SK-N-SH (cell line): ENCODE data around the gene KCNK6. TPM values are rescaled to one million over a fixed set of nuclear protein-coding genes. Genes with fewer than 3 reads are reported as not detected.

Source experiments
- CTCF ChIA-PET: fragments of 300-600, 350-600 bp; formaldehyde crosslinking; extraction: SDS; loops from one replicate; lab custom pipeline; 2021; lab: Yijun Ruan, JAX
- POLR2A ChIA-PET: fragments of 350-600 bp; sonication (Branson Sonifier 250); formaldehyde crosslinking; extraction: SDS; loops from one replicate; lab custom pipeline; 2020; ENCODE audit warnings: antibody characterized with exemption, inconsistent platforms; lab: Yijun Ruan, JAX
- DNase-seq: peaks from one replicate; pipeline ENCODE4 v3.0.0; 2012
- H2AFZ ChIP-seq: fragments of 200-600 bp; sonication (generic); 2 replicates; pipeline ENCODE4 v1.8.1; 2016; ENCODE audit warnings: antibody characterized with exemption, mild to moderate bottlenecking, low read depth
- H3F3A ChIP-seq: fragments of 200-600 bp; sonication (generic); replicated peaks from 2 replicates; pipeline ENCODE3; 2016; ENCODE audit warnings: antibody characterized with exemption, mild to moderate bottlenecking; ENCODE audit not compliant: insufficient read depth
- H3K27ac ChIP-seq, 2 experiments: fragments of 200-500 bp in 1 of 2; fragments of 200-600 bp in 1 of 2; sonication (Bioruptor generic) in 1 of 2; sonication (generic), shearing (Covaris generic) in 1 of 2; 2 replicates each; pipeline versions ENCODE4 v1.5.1 to v1.6.1; 2014 to 2016; ENCODE audit warnings: low read depth in 2 of 2, inconsistent platforms in 1 of 2, low read length in 1 of 2, mild to moderate bottlenecking in 1 of 2, mixed read lengths in 1 of 2
- H3K27me3 ChIP-seq: fragments of 200-600 bp; sonication (generic), shearing (Covaris generic); 2 replicates; pipeline ENCODE4 v1.6.1; 2016; ENCODE audit warnings: mixed run types; ENCODE audit not compliant: insufficient read depth
- H3K36me3 ChIP-seq, 2 experiments: fragments of 200-500 bp in 1 of 2; fragments of 200-600 bp in 1 of 2; sonication (Bioruptor generic) in 1 of 2; sonication (generic) in 1 of 2; replicated peaks in 1 of 2; 2 replicates each; pipeline versions ENCODE3 to v1.5.1; 2014 to 2016; ENCODE audit warnings: low read length in 1 of 2, mild to moderate bottlenecking in 1 of 2; ENCODE audit not compliant: insufficient read depth in 2 of 2, control insufficient read depth in 1 of 2
- H3K4me1 ChIP-seq, 2 experiments: fragments of 200-500 bp in 1 of 2; fragments of 200-600 bp in 1 of 2; sonication (Bioruptor generic) in 1 of 2; sonication (generic), shearing (Covaris generic) in 1 of 2; 2 replicates each; pipeline versions ENCODE4 v1.5.1 to v1.6.1; 2014 to 2016; ENCODE audit warnings: low read depth in 1 of 2, low read length in 1 of 2, mixed run types in 1 of 2; ENCODE audit not compliant: insufficient read depth in 2 of 2, control insufficient read depth in 1 of 2
- H3K4me2 ChIP-seq: fragments of 200-600 bp; sonication (generic), shearing (Covaris generic); 2 replicates; pipeline ENCODE4 v1.6.1; 2017; ENCODE audit warnings: mixed run types
- H3K4me3 ChIP-seq, 2 experiments: fragments of 200-500 bp in 1 of 2; fragments of 200-600 bp in 1 of 2; sonication (Bioruptor generic) in 1 of 2; sonication (generic), shearing (Covaris generic) in 1 of 2; 2 replicates each; pipeline versions ENCODE4 v1.5.1 to v1.8.1; 2014 to 2016; ENCODE audit warnings: low read depth in 2 of 2, inconsistent platforms in 1 of 2, low read length in 1 of 2, mild to moderate bottlenecking in 1 of 2, mixed read lengths in 1 of 2, moderate library complexity in 1 of 2
- H3K79me2 ChIP-seq: fragments of 200-600 bp; sonication (generic); 2 replicates; pipeline ENCODE4 v1.8.1; 2017; ENCODE audit warnings: mild to moderate bottlenecking; ENCODE audit not compliant: insufficient read depth
- H3K9ac ChIP-seq: fragments of 200-600 bp; sonication (generic); 2 replicates; pipeline ENCODE4 v1.6.1; 2017; ENCODE audit warnings: mixed run types
- H3K9me2 ChIP-seq: fragments of 200-600 bp; sonication (generic); 2 replicates; pipeline ENCODE4 v1.6.1; 2017; ENCODE audit warnings: mixed run types
- H3K9me3 ChIP-seq: fragments of 200-600 bp; sonication (generic); 2 replicates; pipeline ENCODE4 v1.6.1; 2017; ENCODE audit warnings: mixed run types, mild to moderate bottlenecking, moderate library complexity
- H4K20me1 ChIP-seq: fragments of 200-600 bp; sonication (generic); 2 replicates; pipeline ENCODE4 v1.6.1; 2017; ENCODE audit warnings: mild to moderate bottlenecking, mixed run types; ENCODE audit not compliant: insufficient read depth
- CHD2 ChIP-seq: fragments of 150-350 bp; IDR thresholded peaks from 2 replicates; pipeline ENCODE4 v1.6.1; 2018; ENCODE audit warnings: low read length; ENCODE audit not compliant: partially characterized antibody
- CTCF ChIP-seq: fragments of 200-600 bp; sonication (generic); IDR thresholded peaks from 2 replicates; pipeline ENCODE4 v1.6.1; 2017; ENCODE audit warnings: antibody characterized with exemption, mild to moderate bottlenecking, moderate library complexity
- ELF1 ChIP-seq: IDR thresholded peaks from 2 replicates; pipeline ENCODE4 v1.4.0; 2012
- EP300 ChIP-seq, 2 experiments: IDR thresholded peaks; 2 replicates each; pipeline versions ENCODE4 v1.4.0 to v1.6.1; 2012; ENCODE audit warnings: borderline replicate concordance in 1 of 2, low read depth in 1 of 2, low read length in 1 of 2
- EZH2phosphoT487 ChIP-seq: fragments of 200-600 bp; sonication (generic); IDR thresholded peaks from 2 replicates; pipeline ENCODE4 v1.6.1; 2017; ENCODE audit warnings: low read depth, mixed run types, mild to moderate bottlenecking, antibody characterized with exemption, moderate library complexity, borderline replicate concordance
- FOXJ3 ChIP-seq: sonication (generic); formaldehyde crosslinking; IDR thresholded peaks from 2 replicates; pipeline ENCODE4 v1.5.1; 2020; ENCODE audit warnings: mild to moderate bottlenecking, missing genetic modification reagents
- GATA2 ChIP-seq: sonication (generic); formaldehyde crosslinking; IDR thresholded peaks from 2 replicates; pipeline ENCODE4 v1.5.0; 2020; ENCODE audit warnings: mild to moderate bottlenecking, missing genetic modification reagents
- MEF2A ChIP-seq: IDR thresholded peaks from 2 replicates; pipeline ENCODE4 v1.4.0; 2012; ENCODE audit warnings: low read depth, borderline replicate concordance
- MXI1 ChIP-seq: IDR thresholded peaks from 2 replicates; pipeline ENCODE4 v1.6.1; 2012; ENCODE audit warnings: mild to moderate bottlenecking, low read depth, low read length, improper control_type of control experiment
- NFIC ChIP-seq: IDR thresholded peaks from 2 replicates; pipeline ENCODE4 v1.4.0; 2012; ENCODE audit warnings: borderline replicate concordance
- NRF1 ChIP-seq: IDR thresholded peaks from 2 replicates; pipeline ENCODE4 v1.6.1; 2012; ENCODE audit warnings: low read depth, mild to moderate bottlenecking, low read length
- POLR2AphosphoS5 ChIP-seq: IDR thresholded peaks from 2 replicates; pipeline ENCODE4 v1.6.1; 2012; ENCODE audit warnings: low read depth, low read length
- RAD21 ChIP-seq: IDR thresholded peaks from 2 replicates; pipeline ENCODE4 v1.6.1; 2012; ENCODE audit warnings: mild to moderate bottlenecking, low read length
- RCOR1 ChIP-seq: fragments of 150-350 bp; IDR thresholded peaks from 2 replicates; pipeline ENCODE4 v1.6.1; 2017; ENCODE audit warnings: antibody characterized with exemption, low read length
- RFX5 ChIP-seq: IDR thresholded peaks from 2 replicates; pipeline ENCODE4 v1.6.1; 2012; ENCODE audit warnings: mild to moderate bottlenecking, improper control_type of control experiment, low read length
- SIN3A ChIP-seq: IDR thresholded peaks from 2 replicates; pipeline ENCODE4 v1.6.1; 2012; ENCODE audit warnings: low read depth, mild to moderate bottlenecking, low read length, moderate library complexity, borderline replicate concordance
- SMC3 ChIP-seq: IDR thresholded peaks from 2 replicates; pipeline ENCODE4 v1.6.1; 2012; ENCODE audit warnings: low read depth, low read length, improper control_type of control experiment
- TAF1 ChIP-seq: IDR thresholded peaks from 2 replicates; pipeline ENCODE4 v1.6.1; 2012; ENCODE audit warnings: low read depth, mild to moderate bottlenecking, low read length, moderate library complexity, borderline replicate concordance
- TEAD4 ChIP-seq: IDR thresholded peaks from 2 replicates; pipeline ENCODE4 v1.4.0; 2012; ENCODE audit warnings: mild to moderate bottlenecking, borderline replicate concordance; ENCODE audit not compliant: insufficient read depth
- YY1 ChIP-seq: IDR thresholded peaks from 2 replicates; pipeline ENCODE4 v1.4.0; 2012; ENCODE audit warnings: low read depth, mild to moderate bottlenecking
- ZBTB33 ChIP-seq: IDR thresholded peaks from 2 replicates; pipeline ENCODE4 v1.4.0; 2012; ENCODE audit warnings: low read depth, borderline replicate concordance
- WGBS: methylation state at CpG from one replicate; pipeline ENCODE4 v1.1.6; 2017; ENCODE audit warnings: low lambda C conversion rate; 5-methylcytosine and 5-hydroxymethylcytosine counted together
- polyA plus RNA-seq, 3 experiments: library from polyadenylated mRNA; depleted of rRNA; stranded (reverse); fragments of >200 nt; gene quantifications; 2 replicates each; pipeline ENCODE4 v1.2.3, GENCODE V29; 2012
- TF ChIP-seq, protein P1 (sequence below): fragments of 150-350 bp; IDR thresholded peaks from 2 replicates; pipeline ENCODE4 v1.6.1; 2016; ENCODE audit warnings: mild to moderate bottlenecking, low read depth, low read length
- TF ChIP-seq, protein P2 (sequence below): fragments of 150-350 bp; IDR thresholded peaks from 2 replicates; pipeline ENCODE4 v1.6.1; 2017; ENCODE audit warnings: antibody characterized with exemption, low read length, low read depth, borderline replicate concordance
- TF ChIP-seq, protein P3 (sequence below): IDR thresholded peaks from 2 replicates; pipeline ENCODE4 v1.4.0; 2012; ENCODE audit warnings: low read depth

KCNK6 gene
- polyA plus RNA-seq, 1 of the 3 experiments (the other 2 are of a cell fraction), result 0.26 TPM

- H4K20me1 ChIP-seq, result no peaks in the 10 kb centered on the region
- no peaks in the 10 kb centered on the region for H3K36me3 ChIP-seq
- H3F3A ChIP-seq, result no peaks in the 10 kb centered on the region
- TF ChIP-seq, protein P1, sequence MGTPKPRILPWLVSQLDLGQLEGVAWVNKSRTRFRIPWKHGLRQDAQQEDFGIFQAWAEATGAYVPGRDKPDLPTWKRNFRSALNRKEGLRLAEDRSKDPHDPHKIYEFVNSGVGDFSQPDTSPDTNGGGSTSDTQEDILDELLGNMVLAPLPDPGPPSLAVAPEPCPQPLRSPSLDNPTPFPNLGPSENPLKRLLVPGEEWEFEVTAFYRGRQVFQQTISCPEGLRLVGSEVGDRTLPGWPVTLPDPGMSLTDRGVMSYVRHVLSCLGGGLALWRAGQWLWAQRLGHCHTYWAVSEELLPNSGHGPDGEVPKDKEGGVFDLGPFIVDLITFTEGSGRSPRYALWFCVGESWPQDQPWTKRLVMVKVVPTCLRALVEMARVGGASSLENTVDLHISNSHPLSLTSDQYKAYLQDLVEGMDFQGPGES, result no peak
- TF ChIP-seq, protein P2, sequence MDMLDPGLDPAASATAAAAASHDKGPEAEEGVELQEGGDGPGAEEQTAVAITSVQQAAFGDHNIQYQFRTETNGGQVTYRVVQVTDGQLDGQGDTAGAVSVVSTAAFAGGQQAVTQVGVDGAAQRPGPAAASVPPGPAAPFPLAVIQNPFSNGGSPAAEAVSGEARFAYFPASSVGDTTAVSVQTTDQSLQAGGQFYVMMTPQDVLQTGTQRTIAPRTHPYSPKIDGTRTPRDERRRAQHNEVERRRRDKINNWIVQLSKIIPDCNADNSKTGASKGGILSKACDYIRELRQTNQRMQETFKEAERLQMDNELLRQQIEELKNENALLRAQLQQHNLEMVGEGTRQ, result no peak
- no peak for TF ChIP-seq RAD21
- no peak for TF ChIP-seq RFX5
- no peak for TF ChIP-seq ELF1
- TF ChIP-seq EZH2phosphoT487, result no peak
- no peak for TF ChIP-seq SIN3A
- TF ChIP-seq EP300 (IDR thresholded peaks at IDR 0.05; ENCODE audit: borderline replicate concordance in 1 of 2, low read depth in 1 of 2, low read length in 1 of 2), result no peak
- TF ChIP-seq CHD2, result no peak
- TF ChIP-seq POLR2AphosphoS5, result no peak
- no peak for TF ChIP-seq MXI1
- TF ChIP-seq SMC3, result no peak
- no peak for TF ChIP-seq YY1
- no peak for TF ChIP-seq NFIC
- no peak for TF ChIP-seq TAF1
- 91% methylated on average over 7 of the region's 7 CpGs for WGBS
- CTCF ChIA-PET, result interaction anchor here (0.6 to 7.1 kb wide), 3 partner anchors 77 to 427 kb away, joined by 3 to 46 read pairs (median 31); no protein-coding TSS in a partner anchor
- H3K4me2 ChIP-seq, result no peak overlapping the region
- DNase-seq, result no peak
- H3K4me3 ChIP-seq, result no peak overlapping the region
- H3K9me3 ChIP-seq, result no peaks in the 10 kb centered on the region
- H3K4me1 ChIP-seq, result no peaks in the 10 kb centered on the region
- no peak overlapping the region for H3K27ac ChIP-seq
- H3K9me2 ChIP-seq, result no peaks in the 10 kb centered on the region
- no peaks in the 10 kb centered on the region for H3K79me2 ChIP-seq
- POLR2A ChIA-PET, result no interaction called here
- H3K9ac ChIP-seq, result no peak overlapping the region
- H3K27me3 ChIP-seq, result no peaks in the 10 kb centered on the region
- no peak overlapping the region for H2AFZ ChIP-seq
These were observed 10.0 kb downstream of the KCNK6 start for GRCh38 chr19:38329651-38330050.

GRCh38 chr19:38331728-38332127 is 12.1 kb downstream of the KCNK6 start:
- WGBS, result 59% methylated on average over 1 of the region's 1 CpG
- no peak overlapping the region for H3K9ac ChIP-seq
- CTCF ChIA-PET, result interaction anchor here (0.6 to 7.1 kb wide), 5 partner anchors 87 to 429 kb away, joined by 3 to 76 read pairs (median 31); no protein-coding TSS in a partner anchor
- H3K4me3 ChIP-seq, result no peak overlapping the region
- POLR2A ChIA-PET, result no interaction called here
- H3K79me2 ChIP-seq, result no peaks in the 10 kb centered on the region
- H3K27ac ChIP-seq, result no peak overlapping the region
- H3K36me3 ChIP-seq, result no peaks in the 10 kb centered on the region
- no peaks in the 10 kb centered on the region for H3K9me3 ChIP-seq
- H3K4me2 ChIP-seq, result no peak overlapping the region
- DNase-seq, result no peak
- no peaks in the 10 kb centered on the region for H3K4me1 ChIP-seq
- no peaks in the 10 kb centered on the region for H4K20me1 ChIP-seq
- no peak overlapping the region for H2AFZ ChIP-seq
- no peaks in the 10 kb centered on the region for H3K9me2 ChIP-seq
- H3K27me3 ChIP-seq, result no peaks in the 10 kb centered on the region
- peaks cover 2% of the 10 kb centered on the region for H3F3A ChIP-seq
- TF ChIP-seq CHD2, result no peak
- TF ChIP-seq GATA2 (CRISPR knock-in tag), result no peak
- TF ChIP-seq FOXJ3 (CRISPR knock-in tag), result no peak
- TF ChIP-seq EZH2phosphoT487, result no peak
- TF ChIP-seq TEAD4, result no peak
- no peak for TF ChIP-seq ELF1
- TF ChIP-seq SIN3A, result no peak
- TF ChIP-seq ZBTB33, result no peak
- TF ChIP-seq MEF2A, result no peak
- no peak for TF ChIP-seq RCOR1
- TF ChIP-seq, protein P3, sequence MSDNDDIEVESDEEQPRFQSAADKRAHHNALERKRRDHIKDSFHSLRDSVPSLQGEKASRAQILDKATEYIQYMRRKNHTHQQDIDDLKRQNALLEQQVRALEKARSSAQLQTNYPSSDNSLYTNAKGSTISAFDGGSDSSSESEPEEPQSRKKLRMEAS, result no peak
- TF ChIP-seq CTCF, result no peak
- TF ChIP-seq NRF1, result no peak
